B cell (primary cell): ENCODE data around the gene ZP1.

ENCODE experiments used
- EZH2 ChIP-seq: IDR thresholded peaks from 2 replicates; pipeline ENCODE4 v1.6.1; 2012; ENCODE audit warnings: borderline replicate concordance, low read depth, mild to moderate bottlenecking, moderate library complexity, low read length; ENCODE audit not compliant: insufficient read depth, poor library complexity, severe bottlenecking
- TF ChIP-seq, protein P1 (sequence below): fragments of 200-600 bp; IDR thresholded peaks from one replicate; pipeline ENCODE4 v1.8.0; 2022; ENCODE audit warnings: antibody characterized with exemption, mild to moderate bottlenecking

DNA sequence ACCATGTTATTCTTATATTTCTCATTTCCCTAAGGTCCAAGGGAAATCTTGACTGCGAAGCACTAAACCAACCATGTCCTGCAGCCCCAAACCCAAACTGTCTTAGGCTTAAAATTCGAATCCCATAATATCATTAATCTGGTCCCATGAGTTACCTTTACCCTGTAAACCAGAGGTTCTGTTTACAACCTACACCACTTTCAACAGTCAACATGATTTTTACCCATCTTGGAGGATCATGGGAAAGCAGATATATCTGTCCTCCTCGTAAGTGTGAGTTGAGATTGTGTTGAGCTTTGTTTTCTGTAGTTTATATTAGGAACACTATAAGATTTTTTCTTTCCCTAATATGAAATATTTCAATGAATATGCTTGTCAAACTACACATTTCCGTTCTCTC, 32.6 kb downstream of the ZP1 start:
- TF ChIP-seq EZH2, result no peak
- TF ChIP-seq, protein P1, sequence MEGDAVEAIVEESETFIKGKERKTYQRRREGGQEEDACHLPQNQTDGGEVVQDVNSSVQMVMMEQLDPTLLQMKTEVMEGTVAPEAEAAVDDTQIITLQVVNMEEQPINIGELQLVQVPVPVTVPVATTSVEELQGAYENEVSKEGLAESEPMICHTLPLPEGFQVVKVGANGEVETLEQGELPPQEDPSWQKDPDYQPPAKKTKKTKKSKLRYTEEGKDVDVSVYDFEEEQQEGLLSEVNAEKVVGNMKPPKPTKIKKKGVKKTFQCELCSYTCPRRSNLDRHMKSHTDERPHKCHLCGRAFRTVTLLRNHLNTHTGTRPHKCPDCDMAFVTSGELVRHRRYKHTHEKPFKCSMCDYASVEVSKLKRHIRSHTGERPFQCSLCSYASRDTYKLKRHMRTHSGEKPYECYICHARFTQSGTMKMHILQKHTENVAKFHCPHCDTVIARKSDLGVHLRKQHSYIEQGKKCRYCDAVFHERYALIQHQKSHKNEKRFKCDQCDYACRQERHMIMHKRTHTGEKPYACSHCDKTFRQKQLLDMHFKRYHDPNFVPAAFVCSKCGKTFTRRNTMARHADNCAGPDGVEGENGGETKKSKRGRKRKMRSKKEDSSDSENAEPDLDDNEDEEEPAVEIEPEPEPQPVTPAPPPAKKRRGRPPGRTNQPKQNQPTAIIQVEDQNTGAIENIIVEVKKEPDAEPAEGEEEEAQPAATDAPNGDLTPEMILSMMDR, result no peak
